HG02943 (cell line): Measurements from ENCODE around the gene GARRE1.

ENCODE experiments used
- ATAC-seq: cut with Tn5 transposase; IDR thresholded peaks from one replicate; pipeline ENCODE4 v1.9.1; 2021; ENCODE audit warnings: mild to moderate bottlenecking, low read depth, moderate library complexity; ENCODE audit not compliant: unreplicated experiment

The GARRE1 gene

DNA sequence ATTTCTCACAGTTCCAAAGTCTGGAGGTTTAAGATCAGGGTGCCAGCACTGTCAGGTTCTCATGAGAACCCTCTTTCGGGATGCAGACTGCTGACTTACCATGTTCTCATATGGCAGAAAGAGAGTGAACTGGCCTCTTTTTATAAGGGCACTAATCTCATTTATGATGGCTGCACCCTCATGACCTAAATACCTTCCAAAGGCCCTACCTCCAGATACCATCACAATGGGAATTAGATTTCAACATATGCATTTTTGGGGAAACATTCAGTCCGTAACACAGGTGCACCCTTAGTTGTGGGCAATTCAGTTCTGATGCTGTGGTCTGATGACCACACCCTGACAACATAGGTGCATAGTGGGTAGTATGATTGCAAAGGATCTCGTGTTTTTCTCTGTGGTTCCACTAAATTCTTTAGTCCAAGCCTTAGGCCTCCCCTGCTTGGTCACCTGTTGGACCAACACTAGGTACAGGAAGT lies 33.3 kb downstream of the GARRE1 start:
- no peak for ATAC-seq

DNA sequence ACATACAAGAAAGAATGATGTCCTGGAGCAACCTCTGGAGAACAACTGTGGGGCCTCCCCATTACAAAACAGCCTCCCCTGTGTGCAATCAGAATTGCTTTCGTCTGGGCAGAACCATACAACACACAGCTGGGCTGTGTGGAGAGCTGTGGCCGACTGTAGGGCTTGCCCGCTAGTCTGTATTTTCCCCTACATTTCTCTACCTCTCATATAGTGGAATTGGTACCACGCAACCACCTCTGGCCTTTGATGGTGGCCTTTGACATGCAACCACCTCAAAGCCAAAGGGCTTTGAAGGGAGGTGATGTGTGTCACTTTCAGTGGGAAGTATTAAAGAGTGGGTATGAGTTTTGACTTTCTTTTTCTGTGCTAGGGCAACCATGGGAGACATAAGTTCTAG lies 34.0 kb downstream of the GARRE1 start:
- no peak for ATAC-seq

DNA sequence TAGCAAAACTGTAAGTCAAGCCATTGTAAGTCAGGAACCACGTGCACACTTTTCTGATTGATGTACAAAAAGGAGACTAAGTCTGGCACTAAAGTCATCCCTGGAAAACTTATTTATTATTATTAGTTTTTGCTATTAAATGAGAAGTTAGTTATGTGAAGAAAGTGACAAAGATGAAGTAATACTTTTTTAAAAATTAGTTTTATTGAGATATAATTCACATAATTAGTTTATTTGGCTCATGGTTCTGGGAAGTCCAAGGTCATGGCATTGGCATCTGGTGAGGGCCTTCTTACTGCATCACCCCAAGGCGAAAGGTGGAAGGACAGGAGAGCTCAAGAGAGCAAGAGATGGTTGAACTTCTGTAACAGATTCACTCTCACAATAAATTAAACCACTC lies 36.9 kb downstream of the GARRE1 start:
- ATAC-seq: no peak

- ATAC-seq: no peak
Measured at GRCh38 chr19:34295103-34295502, 40.7 kb downstream of the GARRE1 start.

DNA sequence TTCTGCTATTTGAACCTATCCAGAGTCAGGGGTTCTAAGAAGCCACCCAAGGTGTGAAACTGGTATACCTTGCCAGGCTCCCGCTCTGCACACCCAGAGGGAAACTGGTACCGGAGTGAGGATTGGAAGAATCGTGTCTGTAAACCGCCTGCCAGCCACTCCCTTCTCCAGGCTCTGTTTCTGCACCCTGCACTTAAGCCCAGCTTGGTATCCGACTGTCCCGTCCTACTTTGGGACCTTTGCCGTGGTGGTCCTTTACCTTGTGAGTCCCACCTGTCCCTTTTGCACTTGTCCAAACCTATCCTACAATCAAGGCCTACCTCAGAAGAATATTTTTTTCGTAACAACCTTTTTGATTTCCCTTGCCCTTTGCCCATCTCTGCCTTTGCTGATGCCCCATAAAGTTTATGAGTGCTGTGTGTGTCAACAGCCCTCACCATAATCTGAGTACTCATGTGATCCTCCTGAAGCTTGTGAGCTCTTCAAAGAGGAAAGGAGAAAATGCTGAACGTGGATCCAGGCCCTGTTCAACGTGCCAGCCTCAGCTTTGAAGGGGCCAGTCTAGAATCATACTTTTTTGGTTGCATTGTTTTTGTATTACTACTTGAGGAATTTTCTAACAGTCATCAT lies 44.7 kb downstream of the GARRE1 start:
- no peak for ATAC-seq

DNA sequence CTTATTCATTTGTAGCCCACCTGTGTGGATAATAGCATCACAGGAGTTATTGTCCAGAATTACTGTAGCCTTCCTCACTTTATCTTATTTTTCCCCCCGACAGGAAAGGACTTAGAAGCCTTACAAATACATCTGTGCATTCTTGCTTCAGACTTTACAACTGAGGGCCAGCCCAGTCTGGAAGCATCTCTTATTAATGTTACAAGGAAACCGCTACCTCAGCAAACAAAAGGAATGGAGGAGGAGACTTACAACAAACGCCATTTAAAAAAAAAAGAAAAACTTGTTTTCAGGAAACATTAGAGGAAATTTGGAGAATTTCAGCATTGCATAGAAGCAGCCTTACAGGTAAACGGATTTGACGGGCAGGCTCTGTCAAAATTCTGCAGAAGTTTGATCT lies 45.2 kb downstream of the GARRE1 start:
- no peak for ATAC-seq

- ATAC-seq: no peak
Measured at GRCh38 chr19:34300380-34300779, 46.0 kb downstream of the GARRE1 start.

- no peak for ATAC-seq
Measured at GRCh38 chr19:34300962-34301361, 46.6 kb downstream of the GARRE1 start.
